DOHH2 (cell line): ENCODE data around the gene RASA3.

Experiments used
- H3F3A ChIP-seq: fragments of 200-600 bp; sonication (generic), shearing (Covaris generic); 2 replicates; pipeline ENCODE4 v1.6.0; 2016; ENCODE audit warnings: antibody characterized with exemption, mild to moderate bottlenecking; ENCODE audit not compliant: control insufficient read depth, insufficient read depth
- H3K27ac ChIP-seq: fragments of 200-600 bp; sonication (generic); 2 replicates; pipeline ENCODE4 v1.5.1; 2014; ENCODE audit warnings: low read depth, mild to moderate bottlenecking, low read length, moderate library complexity
- H3K27me3 ChIP-seq: fragments of 200-600 bp; sonication (generic); 2 replicates; pipeline ENCODE4 v1.6.1; 2014; ENCODE audit warnings: mild to moderate bottlenecking, low read length, mixed read lengths; ENCODE audit not compliant: control insufficient read depth
- H3K36me3 ChIP-seq: fragments of 200-600 bp; sonication (generic); 2 replicates; pipeline ENCODE4 v1.6.1; 2014; ENCODE audit warnings: mild to moderate bottlenecking, low read length, moderate library complexity, mixed read lengths; ENCODE audit not compliant: control insufficient read depth
- H3K4me1 ChIP-seq: fragments of 200-600 bp; sonication (generic); 2 replicates; pipeline ENCODE4 v1.6.1; 2014; ENCODE audit warnings: mild to moderate bottlenecking, low read length, mixed read lengths; ENCODE audit not compliant: control insufficient read depth
- H3K4me2 ChIP-seq: fragments of 200-600 bp; sonication (generic); 2 replicates; pipeline ENCODE4 v1.6.0; 2014; ENCODE audit warnings: mild to moderate bottlenecking, low read length, moderate library complexity
- H3K4me3 ChIP-seq: fragments of 200-600 bp; sonication (generic); 2 replicates; pipeline ENCODE4 v1.5.1; 2014; ENCODE audit warnings: mild to moderate bottlenecking, low read length, mixed read lengths
- H3K79me2 ChIP-seq: fragments of 200-600 bp; sonication (generic); 2 replicates; pipeline ENCODE4 v1.6.1; 2014; ENCODE audit warnings: mild to moderate bottlenecking, low read length, mixed read lengths; ENCODE audit not compliant: control insufficient read depth
- H3K9me2 ChIP-seq: fragments of 200-600 bp; sonication (generic); replicated peaks from 2 replicates; pipeline ENCODE4 v1.6.1; 2014; ENCODE audit warnings: mild to moderate bottlenecking, low read length, mixed read lengths; ENCODE audit not compliant: control insufficient read depth
- H3K9me3 ChIP-seq: fragments of 200-600 bp; sonication (generic); 2 replicates; pipeline ENCODE4 v1.6.1; 2014; ENCODE audit warnings: antibody characterized with exemption, low read length, mixed read lengths; ENCODE audit not compliant: control insufficient read depth, insufficient read depth
- H4K20me1 ChIP-seq: fragments of 200-600 bp; sonication (generic); 2 replicates; pipeline ENCODE4 v1.6.0; 2014; ENCODE audit warnings: low read depth, mild to moderate bottlenecking, antibody characterized with exemption, low read length, moderate library complexity; ENCODE audit not compliant: control insufficient read depth, insufficient read depth
- EZH2phosphoT487 ChIP-seq: fragments of 200-600 bp; sonication (generic); IDR thresholded peaks from 2 replicates; pipeline ENCODE4 v1.6.1; 2017; ENCODE audit warnings: borderline replicate concordance, mild to moderate bottlenecking, antibody characterized with exemption, low read length, moderate library complexity, mixed read lengths
- TF ChIP-seq, protein P1 (sequence below): fragments of 200-600 bp; sonication (generic); IDR thresholded peaks from one replicate; pipeline ENCODE4 v1.5.1; 2014; ENCODE audit warnings: antibody characterized with exemption, mild to moderate bottlenecking, low read depth, low read length; ENCODE audit not compliant: poor library complexity, severe bottlenecking

The RASA3 gene

DNA sequence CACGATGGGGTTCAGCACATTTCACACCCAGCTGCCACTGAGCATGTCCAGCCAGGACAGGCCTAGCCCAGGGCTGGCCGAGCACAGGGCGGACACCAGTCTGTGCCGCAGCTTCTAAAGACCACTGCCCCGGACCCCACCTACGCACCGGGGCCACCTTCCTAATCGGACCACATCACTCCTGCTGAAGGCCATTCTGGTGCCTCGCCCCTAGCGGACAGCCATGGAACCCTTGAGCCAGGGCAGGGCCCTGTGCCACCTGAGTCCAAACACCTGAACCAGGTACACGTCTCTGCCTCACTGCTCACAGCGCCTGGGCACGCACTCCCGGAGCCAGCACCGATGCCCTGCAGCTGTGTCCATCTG is 150.1 kb downstream of the RASA3 start:
- Histone ChIP-seq H3K4me2 (no peak overlapping the region), H3K79me2 (no peaks in the 10 kb centered on the region), H3K9me2 (no peaks in the 10 kb centered on the region), H3K27ac (no peak overlapping the region), H3K4me3 (no peak overlapping the region), H3F3A (no peaks in the 10 kb centered on the region), H3K36me3 (no peaks in the 10 kb centered on the region), H4K20me1 (no peaks in the 10 kb centered on the region), H3K9me3 (no peaks in the 10 kb centered on the region), H3K4me1 (no peaks in the 10 kb centered on the region), H3K27me3 (no peaks in the 10 kb centered on the region)
- TF ChIP-seq, protein P1, sequence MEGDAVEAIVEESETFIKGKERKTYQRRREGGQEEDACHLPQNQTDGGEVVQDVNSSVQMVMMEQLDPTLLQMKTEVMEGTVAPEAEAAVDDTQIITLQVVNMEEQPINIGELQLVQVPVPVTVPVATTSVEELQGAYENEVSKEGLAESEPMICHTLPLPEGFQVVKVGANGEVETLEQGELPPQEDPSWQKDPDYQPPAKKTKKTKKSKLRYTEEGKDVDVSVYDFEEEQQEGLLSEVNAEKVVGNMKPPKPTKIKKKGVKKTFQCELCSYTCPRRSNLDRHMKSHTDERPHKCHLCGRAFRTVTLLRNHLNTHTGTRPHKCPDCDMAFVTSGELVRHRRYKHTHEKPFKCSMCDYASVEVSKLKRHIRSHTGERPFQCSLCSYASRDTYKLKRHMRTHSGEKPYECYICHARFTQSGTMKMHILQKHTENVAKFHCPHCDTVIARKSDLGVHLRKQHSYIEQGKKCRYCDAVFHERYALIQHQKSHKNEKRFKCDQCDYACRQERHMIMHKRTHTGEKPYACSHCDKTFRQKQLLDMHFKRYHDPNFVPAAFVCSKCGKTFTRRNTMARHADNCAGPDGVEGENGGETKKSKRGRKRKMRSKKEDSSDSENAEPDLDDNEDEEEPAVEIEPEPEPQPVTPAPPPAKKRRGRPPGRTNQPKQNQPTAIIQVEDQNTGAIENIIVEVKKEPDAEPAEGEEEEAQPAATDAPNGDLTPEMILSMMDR: no peak
- no peak for TF ChIP-seq EZH2phosphoT487

GRCh38 chr13:113981611-113982295 is 150.7 kb downstream of the RASA3 start:
- Histone ChIP-seq H3F3A (no peaks in the 10 kb centered on the region), H3K9me2 (no peaks in the 10 kb centered on the region), H3K36me3 (no peaks in the 10 kb centered on the region), H3K27ac (no peak overlapping the region), H3K4me2 (no peak overlapping the region), H3K4me1 (no peaks in the 10 kb centered on the region), H3K27me3 (no peaks in the 10 kb centered on the region), H3K79me2 (no peaks in the 10 kb centered on the region), H3K9me3 (no peaks in the 10 kb centered on the region), H4K20me1 (no peaks in the 10 kb centered on the region), H3K4me3 (no peak overlapping the region)
- TF ChIP-seq, protein P1: no peak
- TF ChIP-seq EZH2phosphoT487: no peak

DNA sequence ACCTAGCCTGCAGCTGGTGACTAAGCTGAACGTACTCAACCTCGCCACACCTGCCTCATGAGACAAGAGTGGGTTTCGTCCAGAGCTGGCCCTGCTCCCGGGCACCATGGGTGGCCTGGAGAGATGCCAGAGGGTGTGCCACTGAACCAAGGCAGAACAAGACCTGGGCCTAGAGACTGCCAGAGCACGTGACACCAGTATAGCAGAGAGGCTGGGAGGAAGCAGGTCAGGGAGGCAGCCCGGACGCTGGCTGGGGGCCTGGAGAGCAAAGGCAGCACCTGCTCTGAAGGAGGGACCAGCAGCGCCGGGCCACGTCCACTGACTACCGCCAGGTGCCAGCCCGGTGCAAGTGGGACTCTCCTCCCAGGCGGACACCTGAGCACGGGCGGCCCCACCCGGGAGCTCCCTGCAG is 151.2 kb downstream of the RASA3 start:
- H3K79me2 ChIP-seq: no peaks in the 10 kb centered on the region
- H3K27ac ChIP-seq: no peak overlapping the region
- H3F3A ChIP-seq: no peaks in the 10 kb centered on the region
- no peak for TF ChIP-seq EZH2phosphoT487
- TF ChIP-seq, protein P1: no peak
- no peaks in the 10 kb centered on the region for H4K20me1 ChIP-seq
- H3K27me3 ChIP-seq: no peaks in the 10 kb centered on the region
- H3K36me3 ChIP-seq: no peaks in the 10 kb centered on the region
- no peak overlapping the region for H3K4me2 ChIP-seq
- no peak overlapping the region for H3K4me3 ChIP-seq
- H3K4me1 ChIP-seq: no peaks in the 10 kb centered on the region
- H3K9me2 ChIP-seq: no peaks in the 10 kb centered on the region
- H3K9me3 ChIP-seq: no peaks in the 10 kb centered on the region
